Measurements from ENCODE around the gene RALGPS1.

GRCh38 chr9:127116088-127116726, 201.6 kb downstream of the RALGPS1 start:
- TF ChIP-seq CTCF (IDR thresholded peaks at IDR 0.05) (no peak), EZH2 (IDR thresholded peaks at IDR 0.05) (no peak)
